Placental pericyte (primary cell): ENCODE data around the gene MAP3K20. TPM values are rescaled to one million over a fixed set of nuclear protein-coding genes. Genes with fewer than 3 reads are reported as not detected.

Experiments
- total RNA-seq: library from RNA; depleted of rRNA; stranded (reverse); fragments of >200 nt; gene quantifications from 2 replicates; pipeline ENCODE4 v1.2.3, GENCODE V29; 2012

Gene MAP3K20
- total RNA-seq, result 27.4 and 55.8 TPM in 2 replicates

GRCh38 chr2:173075781-173076580 is at the start of gene MAP3K20:
TSS of gene MAP3K20 (plus strand) at chr2:173075846. CDS start at chr2:173091032, 15,186 bp downstream.

